Neural progenitor cell (in vitro differentiated cells): ENCODE measurements around the gene LRRC56. TPM values are rescaled to one million over a fixed set of nuclear protein-coding genes. Genes with fewer than 3 reads are reported as not detected.

Experiments
- DNase-seq: peaks from one replicate; pipeline ENCODE4 v3.0.0-alpha.2; 2016; ENCODE audit warnings: low spot score
- H2AFZ ChIP-seq: fragments of 200-600 bp; sonication (generic); replicated peaks from 2 replicates; pipeline ENCODE4 v1.6.1; 2016; ENCODE audit warnings: antibody characterized with exemption
- H3F3A ChIP-seq: fragments of 200-600 bp; sonication (generic); 2 replicates; pipeline ENCODE4 v1.6.1; 2016; ENCODE audit warnings: antibody characterized with exemption, low read depth
- H3K27ac ChIP-seq: fragments of 200-600 bp; sonication (generic); 2 replicates; pipeline ENCODE4 v1.5.1; 2016; ENCODE audit warnings: mild to moderate bottlenecking
- H3K27me3 ChIP-seq: fragments of 200-600 bp; sonication (generic); 2 replicates; pipeline ENCODE4 v1.6.1; 2016; ENCODE audit warnings: mild to moderate bottlenecking, moderate library complexity
- H3K36me3 ChIP-seq: fragments of 200-600 bp; sonication (generic); 2 replicates; pipeline ENCODE4 v1.5.1; 2016
- H3K4me1 ChIP-seq: fragments of 200-600 bp; sonication (generic); 2 replicates; pipeline ENCODE4 v1.6.1; 2016; ENCODE audit warnings: mixed run types
- H3K4me2 ChIP-seq: fragments of 200-600 bp; sonication (generic); 2 replicates; pipeline ENCODE4 v1.6.1; 2016
- H3K4me3 ChIP-seq: fragments of 200-600 bp; sonication (generic); 2 replicates; pipeline ENCODE4 v1.5.1; 2016
- H3K79me2 ChIP-seq: fragments of 200-600 bp; sonication (generic); 2 replicates; pipeline ENCODE4 v1.6.1; 2016; ENCODE audit warnings: low read depth
- H3K9ac ChIP-seq: fragments of 200-600 bp; sonication (generic); 2 replicates; pipeline ENCODE4 v1.6.1; 2016
- H3K9me3 ChIP-seq: fragments of 200-600 bp; sonication (generic); 2 replicates; pipeline ENCODE4 v1.5.1; 2016; ENCODE audit warnings: low read depth
- H4K20me1 ChIP-seq: fragments of 200-600 bp; sonication (generic); 2 replicates; pipeline ENCODE4 v1.6.1; 2016; ENCODE audit warnings: low read depth
- H3K27ac Mint-ChIP-seq: 3 replicates; pipeline ENCODE4 v1.8.0; 2021; ENCODE audit warnings: mixed read lengths
- H3K27me3 Mint-ChIP-seq: 2 replicates; pipeline ENCODE4 v1.8.0; 2022; ENCODE audit warnings: low read depth, mild to moderate bottlenecking, inconsistent platforms, moderate library complexity, mixed read lengths; ENCODE audit not compliant: insufficient read depth
- H3K36me3 Mint-ChIP-seq: 3 replicates; pipeline ENCODE4 v1.8.0; 2021; ENCODE audit warnings: mixed read lengths
- H3K4me1 Mint-ChIP-seq: 3 replicates; pipeline ENCODE4 v1.8.0; 2021; ENCODE audit warnings: mixed read lengths
- H3K4me3 Mint-ChIP-seq: 3 replicates; pipeline ENCODE4 v1.8.0; 2021; ENCODE audit warnings: mild to moderate bottlenecking, moderate library complexity, mixed read lengths
- H3K9me3 Mint-ChIP-seq: 3 replicates; pipeline ENCODE4 v1.8.0; 2020; ENCODE audit warnings: mixed read lengths
- EZH2 ChIP-seq: fragments of 200-600 bp; sonication (generic); IDR thresholded peaks from 2 replicates; pipeline ENCODE4 v1.6.1; 2017; ENCODE audit warnings: antibody characterized with exemption, mild to moderate bottlenecking, moderate library complexity
- EZH2phosphoT487 ChIP-seq: fragments of 200-600 bp; sonication (generic); IDR thresholded peaks from 2 replicates; pipeline ENCODE4 v1.6.1; 2017; ENCODE audit warnings: antibody characterized with exemption
- total RNA-seq: library from RNA; depleted of rRNA; stranded (reverse); fragments of >200 nt; gene quantifications from 2 replicates; pipeline ENCODE4 v1.2.3, GENCODE V29; 2015; ENCODE audit warnings: low replicate concordance
- TF ChIP-seq, protein P1 (sequence below): fragments of 200-600 bp; sonication (generic); IDR thresholded peaks from 2 replicates; pipeline ENCODE4 v1.5.1; 2017; ENCODE audit warnings: antibody characterized with exemption, mild to moderate bottlenecking

Gene LRRC56
- total RNA-seq, 1 donor from 2014 or later: 0.45 TPM

DNA sequence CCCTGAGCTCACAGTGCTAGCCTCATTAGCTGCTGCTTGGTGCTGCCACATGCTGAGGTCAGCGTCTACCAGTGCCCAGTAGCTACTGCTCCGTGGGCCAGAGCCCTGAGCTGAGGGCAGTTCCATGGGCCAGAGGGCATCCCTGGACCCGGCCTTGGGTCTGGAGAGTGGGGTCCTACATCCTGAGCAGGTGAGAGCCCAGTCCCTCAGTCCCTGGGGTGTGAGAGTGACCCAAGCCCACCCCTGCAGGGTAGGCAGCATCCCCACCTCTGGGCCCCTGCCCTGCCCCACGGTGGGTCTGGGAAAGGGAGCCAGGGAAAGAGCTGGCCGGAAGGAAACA lies 13.4 kb downstream of the LRRC56 start:
- Histone ChIP-seq H3K27ac (no peak overlapping the region), H3K9ac (no peak overlapping the region), H3K4me2 (no peak overlapping the region), H3K9me3 (no peaks in the 10 kb centered on the region), H4K20me1 (no peaks in the 10 kb centered on the region), H3K79me2 (no peaks in the 10 kb centered on the region), H3F3A (peaks cover 2% of the 10 kb centered on the region), H2AFZ (no peak overlapping the region), H3K4me1 (peaks cover 3% of the 10 kb centered on the region), H3K4me3 (no peak overlapping the region), H3K27me3 (peaks cover 15% of the 10 kb centered on the region), H3K36me3 (no peaks in the 10 kb centered on the region)
- H3K4me3 Mint-ChIP-seq: no peak overlapping the region
- TF ChIP-seq, protein P1, sequence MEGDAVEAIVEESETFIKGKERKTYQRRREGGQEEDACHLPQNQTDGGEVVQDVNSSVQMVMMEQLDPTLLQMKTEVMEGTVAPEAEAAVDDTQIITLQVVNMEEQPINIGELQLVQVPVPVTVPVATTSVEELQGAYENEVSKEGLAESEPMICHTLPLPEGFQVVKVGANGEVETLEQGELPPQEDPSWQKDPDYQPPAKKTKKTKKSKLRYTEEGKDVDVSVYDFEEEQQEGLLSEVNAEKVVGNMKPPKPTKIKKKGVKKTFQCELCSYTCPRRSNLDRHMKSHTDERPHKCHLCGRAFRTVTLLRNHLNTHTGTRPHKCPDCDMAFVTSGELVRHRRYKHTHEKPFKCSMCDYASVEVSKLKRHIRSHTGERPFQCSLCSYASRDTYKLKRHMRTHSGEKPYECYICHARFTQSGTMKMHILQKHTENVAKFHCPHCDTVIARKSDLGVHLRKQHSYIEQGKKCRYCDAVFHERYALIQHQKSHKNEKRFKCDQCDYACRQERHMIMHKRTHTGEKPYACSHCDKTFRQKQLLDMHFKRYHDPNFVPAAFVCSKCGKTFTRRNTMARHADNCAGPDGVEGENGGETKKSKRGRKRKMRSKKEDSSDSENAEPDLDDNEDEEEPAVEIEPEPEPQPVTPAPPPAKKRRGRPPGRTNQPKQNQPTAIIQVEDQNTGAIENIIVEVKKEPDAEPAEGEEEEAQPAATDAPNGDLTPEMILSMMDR: no peak
- TF ChIP-seq EZH2 (no peak), EZH2phosphoT487 (no peak)
- H3K9me3 Mint-ChIP-seq: no peaks in the 10 kb centered on the region
- H3K27me3 Mint-ChIP-seq: peaks cover 5% of the 10 kb centered on the region
- H3K27ac Mint-ChIP-seq: no peak overlapping the region
- H3K36me3 Mint-ChIP-seq: no peaks in the 10 kb centered on the region
- peaks cover 10% of the 10 kb centered on the region for H3K4me1 Mint-ChIP-seq
- DNase-seq: no peak

DNA sequence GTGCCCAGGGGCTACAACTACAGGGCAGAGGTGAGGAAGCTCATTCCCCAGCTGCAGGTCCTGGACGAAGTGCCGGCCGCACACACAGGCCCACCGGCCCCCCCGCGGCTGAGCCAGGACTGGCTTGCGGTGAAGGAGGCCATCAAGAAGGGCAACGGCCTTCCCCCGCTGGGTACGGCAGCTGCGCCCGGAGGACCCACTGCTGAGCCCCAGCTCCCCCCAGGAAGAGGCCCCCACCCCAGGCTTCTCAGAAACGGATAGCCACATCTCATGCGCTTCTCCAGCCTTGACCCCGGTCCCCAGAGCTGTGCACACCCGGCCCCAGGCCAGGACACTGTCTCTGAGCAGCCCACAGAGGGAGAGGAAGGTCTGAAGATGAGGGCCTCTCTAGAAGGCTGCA lies 13.8 kb downstream of the LRRC56 start:
- Mint-ChIP-seq H3K27ac (no peak overlapping the region), H3K4me3 (no peak overlapping the region), H3K36me3 (no peaks in the 10 kb centered on the region), H3K4me1 (peaks cover 10% of the 10 kb centered on the region), H3K9me3 (no peaks in the 10 kb centered on the region), H3K27me3 (peaks cover 5% of the 10 kb centered on the region)
- H3K4me2 ChIP-seq: no peak overlapping the region
- no peaks in the 10 kb centered on the region for H3K36me3 ChIP-seq
- TF ChIP-seq, protein P1: no peak
- no peak for TF ChIP-seq EZH2phosphoT487
- no peak for TF ChIP-seq EZH2
- H3F3A ChIP-seq: peaks cover 5% of the 10 kb centered on the region
- H3K27ac ChIP-seq: no peak overlapping the region
- H3K9ac ChIP-seq: no peak overlapping the region
- no peaks in the 10 kb centered on the region for H4K20me1 ChIP-seq
- H3K4me1 ChIP-seq: peaks cover 4% of the 10 kb centered on the region
- H3K27me3 ChIP-seq: peaks cover 19% of the 10 kb centered on the region
- no peaks in the 10 kb centered on the region for H3K9me3 ChIP-seq
- H2AFZ ChIP-seq: no peak overlapping the region
- no peak overlapping the region for H3K4me3 ChIP-seq
- no peaks in the 10 kb centered on the region for H3K79me2 ChIP-seq
- no peak for DNase-seq

DNA sequence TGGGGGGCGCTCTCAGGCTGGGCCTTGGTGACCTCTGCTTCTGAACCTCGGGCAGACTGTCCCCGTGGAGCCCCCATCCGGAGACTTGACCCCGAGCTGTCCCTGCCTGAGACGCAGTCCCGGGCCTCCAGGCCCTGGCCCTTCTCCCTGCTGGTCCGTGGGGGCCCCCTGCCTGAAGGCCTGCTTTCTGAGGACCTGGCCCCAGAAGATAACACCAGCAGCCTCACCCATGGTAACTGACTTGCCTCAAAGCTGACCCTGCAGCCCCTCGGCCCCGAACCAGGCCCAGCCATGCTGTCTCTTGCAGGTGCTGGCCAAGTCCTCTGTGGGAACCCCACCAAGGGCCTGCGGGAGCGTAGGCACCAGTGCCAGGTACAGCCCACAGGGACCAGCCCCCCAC lies 14.3 kb downstream of the LRRC56 start:
- no peak overlapping the region for H3K4me2 ChIP-seq
- H3K4me3 Mint-ChIP-seq: no peak overlapping the region
- no peak overlapping the region for H3K27ac ChIP-seq
- no peak overlapping the region for H3K27ac Mint-ChIP-seq
- peaks cover 10% of the 10 kb centered on the region for H3K4me1 Mint-ChIP-seq
- H3K27me3 ChIP-seq: peaks cover 24% of the 10 kb centered on the region
- H3K36me3 ChIP-seq: no peaks in the 10 kb centered on the region
- peaks cover 7% of the 10 kb centered on the region for H3K4me1 ChIP-seq
- H3K36me3 Mint-ChIP-seq: no peaks in the 10 kb centered on the region
- no peak overlapping the region for H3K9ac ChIP-seq
- H2AFZ ChIP-seq: no peak overlapping the region
- TF ChIP-seq EZH2phosphoT487 (no peak), EZH2 (no peak)
- TF ChIP-seq, protein P1: no peak
- H3K9me3 ChIP-seq: no peaks in the 10 kb centered on the region
- DNase-seq: no peak
- peaks cover 6% of the 10 kb centered on the region for H3K27me3 Mint-ChIP-seq
- no peaks in the 10 kb centered on the region for H3K9me3 Mint-ChIP-seq
- peaks cover 9% of the 10 kb centered on the region for H3F3A ChIP-seq
- peaks cover 4% of the 10 kb centered on the region for H4K20me1 ChIP-seq
- H3K4me3 ChIP-seq: no peak overlapping the region
- H3K79me2 ChIP-seq: no peaks in the 10 kb centered on the region
